GM12878 (cell line): ENCODE data around the gene ARMC9.

ENCODE experiments used
- EZH2 ChIP-seq: IDR thresholded peaks from 2 replicates; pipeline ENCODE4 v1.6.1; 2012; ENCODE audit warnings: low read depth, mild to moderate bottlenecking, control low read depth, inconsistent platforms, low read length, borderline replicate concordance; ENCODE audit not compliant: control insufficient read depth
- HDGF ChIP-seq: fragments of 450-650 bp; IDR thresholded peaks from 2 replicates; pipeline ENCODE4 v1.6.1; 2016; ENCODE audit warnings: antibody characterized with exemption
- MXI1 ChIP-seq: fragments of 150-350 bp; IDR thresholded peaks from 2 replicates; pipeline ENCODE4 v1.6.1; 2011; ENCODE audit warnings: low read depth, mild to moderate bottlenecking, inconsistent platforms, low read length, improper control_type of control experiment
- NFIC ChIP-seq: IDR thresholded peaks from 2 replicates; pipeline ENCODE4 v1.6.1; 2012; ENCODE audit warnings: low read depth, mild to moderate bottlenecking, inconsistent platforms, low read length, moderate library complexity
- POLR2A ChIP-seq: IDR thresholded peaks from 2 replicates; pipeline ENCODE4 v1.6.1; 2011; ENCODE audit warnings: low read depth, mild to moderate bottlenecking, low read length
- RBBP5 ChIP-seq: fragments of 200-600 bp; sonication (generic); conservative IDR thresholded peaks from 2 replicates; pipeline ENCODE4 v1.6.1; 2016
- SIN3A ChIP-seq: IDR thresholded peaks from 2 replicates; pipeline ENCODE4 v1.6.1; 2012; ENCODE audit warnings: low read depth, low read length, improper control_type of control experiment
- STAT1 ChIP-seq: fragments of 450-650 bp; conservative IDR thresholded peaks from 2 replicates; pipeline ENCODE4 v1.6.1; 2014; ENCODE audit warnings: antibody characterized with exemption, mild to moderate bottlenecking
- ZNF274 ChIP-seq: IDR thresholded peaks from one replicate; pipeline ENCODE4 v1.8.0; 2011; ENCODE audit not compliant: insufficient read length, insufficient read depth
- TF ChIP-seq, protein P1 (sequence below): fragments of 150-350 bp; IDR thresholded peaks from 2 replicates; pipeline ENCODE4 v1.6.1; 2014; ENCODE audit warnings: mild to moderate bottlenecking, low read depth, low read length
- TF ChIP-seq, protein P2 (sequence below), 3 experiments: IDR thresholded peaks in 2 of 3; conservative IDR thresholded peaks in 1 of 3; 2 replicates each; pipeline ENCODE4 v1.5.1; 2011; ENCODE audit warnings: low read depth in 3 of 3, low read length in 3 of 3, mild to moderate bottlenecking in 3 of 3, control low read depth in 2 of 3, moderate library complexity in 2 of 3, inconsistent platforms in 1 of 3, mixed read lengths in 1 of 3; ENCODE audit not compliant: control insufficient read depth in 2 of 3, insufficient read depth in 1 of 3; ENCODE audit errors: extremely low read depth in 1 of 3
- TF ChIP-seq, protein P3 (sequence below): fragments of 450-650 bp; IDR thresholded peaks from 2 replicates; pipeline ENCODE4 v1.6.1; 2016; ENCODE audit warnings: mild to moderate bottlenecking
- TF ChIP-seq, protein P4 (sequence below): fragments of 450-650 bp; IDR thresholded peaks from 2 replicates; pipeline ENCODE4 v1.6.1; 2014; ENCODE audit warnings: mild to moderate bottlenecking
- TF ChIP-seq, protein P5 (sequence below): fragments of 450-650 bp; IDR thresholded peaks from 2 replicates; pipeline ENCODE4 v1.6.1; 2017; ENCODE audit warnings: mild to moderate bottlenecking

DNA sequence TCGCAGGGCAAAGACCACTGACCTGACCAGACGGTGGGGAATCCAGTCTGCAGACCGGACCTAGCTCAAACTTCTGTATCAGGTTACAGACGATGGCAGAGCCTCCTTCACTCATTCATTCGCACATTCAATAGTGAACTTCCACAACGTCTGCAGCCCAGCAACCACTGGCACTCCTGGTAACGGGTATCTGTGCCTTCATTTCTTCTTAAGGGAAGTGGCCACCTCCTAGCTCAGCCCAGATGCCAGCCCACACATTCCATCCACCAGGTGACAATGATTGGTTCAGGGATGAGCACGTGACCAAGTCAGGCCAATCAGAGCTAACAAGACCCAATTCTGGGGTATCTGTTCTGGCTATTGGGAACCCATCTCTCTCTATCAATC, 15.9 kb upstream of the ARMC9 start:
- TF ChIP-seq SIN3A, result no peak
- TF ChIP-seq, protein P1, sequence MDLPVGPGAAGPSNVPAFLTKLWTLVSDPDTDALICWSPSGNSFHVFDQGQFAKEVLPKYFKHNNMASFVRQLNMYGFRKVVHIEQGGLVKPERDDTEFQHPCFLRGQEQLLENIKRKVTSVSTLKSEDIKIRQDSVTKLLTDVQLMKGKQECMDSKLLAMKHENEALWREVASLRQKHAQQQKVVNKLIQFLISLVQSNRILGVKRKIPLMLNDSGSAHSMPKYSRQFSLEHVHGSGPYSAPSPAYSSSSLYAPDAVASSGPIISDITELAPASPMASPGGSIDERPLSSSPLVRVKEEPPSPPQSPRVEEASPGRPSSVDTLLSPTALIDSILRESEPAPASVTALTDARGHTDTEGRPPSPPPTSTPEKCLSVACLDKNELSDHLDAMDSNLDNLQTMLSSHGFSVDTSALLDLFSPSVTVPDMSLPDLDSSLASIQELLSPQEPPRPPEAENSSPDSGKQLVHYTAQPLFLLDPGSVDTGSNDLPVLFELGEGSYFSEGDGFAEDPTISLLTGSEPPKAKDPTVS, result no peak
- TF ChIP-seq NFIC, result no peak
- no peak for TF ChIP-seq EZH2
- no peak for TF ChIP-seq HDGF
- TF ChIP-seq, protein P2, sequence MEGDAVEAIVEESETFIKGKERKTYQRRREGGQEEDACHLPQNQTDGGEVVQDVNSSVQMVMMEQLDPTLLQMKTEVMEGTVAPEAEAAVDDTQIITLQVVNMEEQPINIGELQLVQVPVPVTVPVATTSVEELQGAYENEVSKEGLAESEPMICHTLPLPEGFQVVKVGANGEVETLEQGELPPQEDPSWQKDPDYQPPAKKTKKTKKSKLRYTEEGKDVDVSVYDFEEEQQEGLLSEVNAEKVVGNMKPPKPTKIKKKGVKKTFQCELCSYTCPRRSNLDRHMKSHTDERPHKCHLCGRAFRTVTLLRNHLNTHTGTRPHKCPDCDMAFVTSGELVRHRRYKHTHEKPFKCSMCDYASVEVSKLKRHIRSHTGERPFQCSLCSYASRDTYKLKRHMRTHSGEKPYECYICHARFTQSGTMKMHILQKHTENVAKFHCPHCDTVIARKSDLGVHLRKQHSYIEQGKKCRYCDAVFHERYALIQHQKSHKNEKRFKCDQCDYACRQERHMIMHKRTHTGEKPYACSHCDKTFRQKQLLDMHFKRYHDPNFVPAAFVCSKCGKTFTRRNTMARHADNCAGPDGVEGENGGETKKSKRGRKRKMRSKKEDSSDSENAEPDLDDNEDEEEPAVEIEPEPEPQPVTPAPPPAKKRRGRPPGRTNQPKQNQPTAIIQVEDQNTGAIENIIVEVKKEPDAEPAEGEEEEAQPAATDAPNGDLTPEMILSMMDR (IDR thresholded peaks at IDR 0.05 in 2 of 3, conservative IDR thresholded peaks at IDR 0.05 in 1 of 3; ENCODE audit: control insufficient read depth in 2 of 3, extremely low read depth in 1 of 3, insufficient read depth in 1 of 3, low read depth in 3 of 3, low read length in 3 of 3), result no peak
- no peak for TF ChIP-seq ZNF274
- no peak for TF ChIP-seq MXI1
- TF ChIP-seq, protein P3, sequence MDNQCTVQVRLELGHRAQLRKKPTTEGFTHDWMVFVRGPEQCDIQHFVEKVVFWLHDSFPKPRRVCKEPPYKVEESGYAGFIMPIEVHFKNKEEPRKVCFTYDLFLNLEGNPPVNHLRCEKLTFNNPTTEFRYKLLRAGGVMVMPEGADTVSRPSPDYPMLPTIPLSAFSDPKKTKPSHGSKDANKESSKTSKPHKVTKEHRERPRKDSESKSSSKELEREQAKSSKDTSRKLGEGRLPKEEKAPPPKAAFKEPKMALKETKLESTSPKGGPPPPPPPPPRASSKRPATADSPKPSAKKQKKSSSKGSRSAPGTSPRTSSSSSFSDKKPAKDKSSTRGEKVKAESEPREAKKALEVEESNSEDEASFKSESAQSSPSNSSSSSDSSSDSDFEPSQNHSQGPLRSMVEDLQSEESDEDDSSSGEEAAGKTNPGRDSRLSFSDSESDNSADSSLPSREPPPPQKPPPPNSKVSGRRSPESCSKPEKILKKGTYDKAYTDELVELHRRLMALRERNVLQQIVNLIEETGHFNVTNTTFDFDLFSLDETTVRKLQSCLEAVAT, result no peak
- no peak for TF ChIP-seq STAT1
- TF ChIP-seq, protein P4, sequence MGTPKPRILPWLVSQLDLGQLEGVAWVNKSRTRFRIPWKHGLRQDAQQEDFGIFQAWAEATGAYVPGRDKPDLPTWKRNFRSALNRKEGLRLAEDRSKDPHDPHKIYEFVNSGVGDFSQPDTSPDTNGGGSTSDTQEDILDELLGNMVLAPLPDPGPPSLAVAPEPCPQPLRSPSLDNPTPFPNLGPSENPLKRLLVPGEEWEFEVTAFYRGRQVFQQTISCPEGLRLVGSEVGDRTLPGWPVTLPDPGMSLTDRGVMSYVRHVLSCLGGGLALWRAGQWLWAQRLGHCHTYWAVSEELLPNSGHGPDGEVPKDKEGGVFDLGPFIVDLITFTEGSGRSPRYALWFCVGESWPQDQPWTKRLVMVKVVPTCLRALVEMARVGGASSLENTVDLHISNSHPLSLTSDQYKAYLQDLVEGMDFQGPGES, result no peak
- no peak for TF ChIP-seq RBBP5
- TF ChIP-seq, protein P5, sequence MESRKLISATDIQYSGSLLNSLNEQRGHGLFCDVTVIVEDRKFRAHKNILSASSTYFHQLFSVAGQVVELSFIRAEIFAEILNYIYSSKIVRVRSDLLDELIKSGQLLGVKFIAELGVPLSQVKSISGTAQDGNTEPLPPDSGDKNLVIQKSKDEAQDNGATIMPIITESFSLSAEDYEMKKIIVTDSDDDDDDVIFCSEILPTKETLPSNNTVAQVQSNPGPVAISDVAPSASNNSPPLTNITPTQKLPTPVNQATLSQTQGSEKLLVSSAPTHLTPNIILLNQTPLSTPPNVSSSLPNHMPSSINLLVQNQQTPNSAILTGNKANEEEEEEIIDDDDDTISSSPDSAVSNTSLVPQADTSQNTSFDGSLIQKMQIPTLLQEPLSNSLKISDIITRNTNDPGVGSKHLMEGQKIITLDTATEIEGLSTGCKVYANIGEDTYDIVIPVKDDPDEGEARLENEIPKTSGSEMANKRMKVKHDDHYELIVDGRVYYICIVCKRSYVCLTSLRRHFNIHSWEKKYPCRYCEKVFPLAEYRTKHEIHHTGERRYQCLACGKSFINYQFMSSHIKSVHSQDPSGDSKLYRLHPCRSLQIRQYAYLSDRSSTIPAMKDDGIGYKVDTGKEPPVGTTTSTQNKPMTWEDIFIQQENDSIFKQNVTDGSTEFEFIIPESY, result no peak
- TF ChIP-seq POLR2A, result no peak
